HG03558 (cell line): ENCODE results near the gene CLASP1.
"Not testable (repeated sequence)": the region's sequence is repeated elsewhere in the genome, so short reads cannot be mapped to it uniquely, and the experiment has no call there.

Experiments used
- ATAC-seq: cut with Tn5 transposase; IDR thresholded peaks from one replicate; pipeline ENCODE4 v1.9.1; 2021; ENCODE audit warnings: moderate number of reproducible peaks; ENCODE audit not compliant: unreplicated experiment; ENCODE audit errors: extremely low read depth

CLASP1 gene

DNA sequence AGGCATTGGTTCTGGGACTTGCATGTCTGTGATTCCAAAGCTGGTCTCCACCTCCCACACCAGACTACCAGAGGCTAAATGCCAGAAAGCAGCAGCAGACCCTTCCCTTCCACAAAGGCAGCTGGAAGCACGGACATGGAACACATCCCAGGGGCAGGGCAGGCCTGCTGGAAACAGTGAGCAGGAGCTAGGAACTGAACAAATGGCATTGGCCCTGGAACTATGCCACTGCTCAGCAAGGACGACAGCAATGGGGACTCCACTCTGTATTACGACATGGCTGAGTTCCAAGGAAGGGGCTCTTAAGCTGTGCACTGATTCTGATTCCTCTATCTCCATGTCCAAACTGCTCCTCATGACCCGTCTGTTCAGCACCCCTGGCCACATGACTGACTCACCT lies 286.5 kb downstream of the CLASP1 start:
- no peak for ATAC-seq

DNA sequence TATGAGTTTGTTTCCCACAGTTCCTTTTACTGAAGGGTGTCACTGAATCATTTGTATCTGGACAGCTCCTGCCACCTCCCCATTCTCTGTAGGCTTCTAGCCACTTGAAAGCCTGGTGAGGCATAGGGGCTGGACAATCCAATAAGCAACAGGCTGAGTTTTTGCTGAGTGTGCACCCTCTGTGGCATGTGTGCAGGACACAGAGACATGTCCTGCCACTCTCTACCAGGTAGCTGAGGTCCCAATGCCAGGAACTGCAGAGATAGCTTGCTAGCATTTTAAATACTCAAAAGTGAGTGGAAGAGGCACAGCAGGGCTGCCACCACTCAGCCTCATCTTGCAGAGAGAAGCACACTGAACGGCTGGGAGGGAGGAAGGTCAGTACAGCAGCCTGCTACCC lies 287.0 kb downstream of the CLASP1 start:
- no peak for ATAC-seq

- no peak for ATAC-seq
Measured at GRCh38 chr2:121360566-121361300, 288.5 kb downstream of the CLASP1 start.

DNA sequence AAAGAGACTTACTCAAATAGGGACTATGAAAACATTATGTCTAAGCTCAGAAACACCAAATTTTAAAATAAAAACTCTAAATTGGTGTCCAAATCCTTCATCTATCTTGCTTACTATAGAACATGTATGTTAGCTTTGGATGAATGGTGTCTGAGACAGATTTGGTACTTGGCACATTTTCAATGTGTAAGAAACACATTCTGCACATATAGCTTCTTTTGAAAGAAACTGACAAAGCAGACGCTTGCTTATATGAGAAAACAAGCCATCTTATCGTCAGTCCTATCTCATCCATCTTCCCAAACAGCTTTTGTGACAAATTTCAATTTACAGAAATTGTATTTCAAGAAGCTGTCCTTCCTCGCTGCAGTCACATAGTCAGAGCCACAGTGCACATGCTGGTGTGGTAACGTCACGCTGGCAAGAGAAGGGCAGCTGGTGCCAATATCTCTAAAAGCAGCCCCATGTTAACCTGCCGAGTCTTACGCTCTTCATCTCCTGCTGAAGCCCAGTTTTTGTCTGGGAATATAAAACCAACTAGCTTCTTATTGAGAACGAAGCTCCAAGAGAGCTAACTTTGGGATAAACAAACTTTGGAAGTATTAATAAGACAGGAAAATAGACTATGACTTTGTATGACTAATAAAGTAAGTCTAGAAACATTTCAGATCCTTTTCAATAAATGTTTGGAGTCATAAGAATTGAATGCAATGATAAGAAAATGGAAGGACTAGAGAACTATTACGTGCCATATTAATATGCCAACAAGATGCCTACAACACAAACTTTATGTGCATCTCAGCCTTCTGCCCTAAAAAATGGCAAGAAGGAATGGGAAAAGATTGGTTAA lies 289.3 kb downstream of the CLASP1 start:
- no peak for ATAC-seq

DNA sequence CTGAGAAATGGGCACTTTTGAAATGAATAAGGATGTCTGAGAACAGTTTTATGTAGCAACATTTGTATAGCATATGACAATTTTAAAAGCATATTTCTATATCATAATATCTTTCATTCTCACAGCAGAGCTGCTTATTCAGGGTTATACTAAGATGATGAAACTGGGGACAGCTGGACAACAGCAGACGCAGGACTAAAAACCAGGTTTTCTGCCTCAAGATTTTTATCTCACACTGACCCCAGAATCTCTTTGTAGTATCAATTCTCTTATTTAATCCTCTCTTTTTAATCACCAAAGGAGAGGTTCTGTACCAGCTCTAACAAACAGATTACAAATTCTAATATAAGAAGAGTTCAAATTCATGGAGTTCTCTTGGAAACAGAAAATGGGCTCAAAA lies 290.1 kb downstream of the CLASP1 start:
- no peak for ATAC-seq

DNA sequence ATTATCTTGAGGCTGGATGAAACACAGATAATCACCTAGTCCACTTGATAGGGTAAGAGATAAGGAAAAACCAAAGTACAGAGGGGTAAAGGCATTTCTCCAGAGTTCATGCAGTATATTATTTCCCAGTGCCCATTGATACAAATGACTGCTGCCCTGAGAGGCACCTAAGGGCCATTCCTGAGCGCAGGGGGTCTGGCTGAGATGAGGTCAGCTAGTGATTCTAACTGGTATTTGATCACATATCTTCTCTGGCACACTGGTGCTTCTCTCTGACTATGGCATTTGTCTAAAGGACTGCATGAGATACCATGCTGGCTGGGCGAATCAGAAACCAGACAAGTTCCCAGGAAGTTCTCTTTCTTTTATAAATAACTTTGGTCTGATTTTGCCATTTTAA lies 291.0 kb downstream of the CLASP1 start:
- ATAC-seq: no peak

- no peak for ATAC-seq
Measured at GRCh38 chr2:121356058-121356640, 293.1 kb downstream of the CLASP1 start.

- ATAC-seq: no peak
Measured at GRCh38 chr2:121355488-121355887, 293.8 kb downstream of the CLASP1 start.

- no peak for ATAC-seq
Measured at GRCh38 chr2:121351521-121352318, 297.5 kb downstream of the CLASP1 start.

- no peak for ATAC-seq
Measured at GRCh38 chr2:121350890-121351289, 298.4 kb downstream of the CLASP1 start.

GRCh38 chr2:121350402-121350775 lies 298.9 kb downstream of the CLASP1 start:
- no peak for ATAC-seq

DNA sequence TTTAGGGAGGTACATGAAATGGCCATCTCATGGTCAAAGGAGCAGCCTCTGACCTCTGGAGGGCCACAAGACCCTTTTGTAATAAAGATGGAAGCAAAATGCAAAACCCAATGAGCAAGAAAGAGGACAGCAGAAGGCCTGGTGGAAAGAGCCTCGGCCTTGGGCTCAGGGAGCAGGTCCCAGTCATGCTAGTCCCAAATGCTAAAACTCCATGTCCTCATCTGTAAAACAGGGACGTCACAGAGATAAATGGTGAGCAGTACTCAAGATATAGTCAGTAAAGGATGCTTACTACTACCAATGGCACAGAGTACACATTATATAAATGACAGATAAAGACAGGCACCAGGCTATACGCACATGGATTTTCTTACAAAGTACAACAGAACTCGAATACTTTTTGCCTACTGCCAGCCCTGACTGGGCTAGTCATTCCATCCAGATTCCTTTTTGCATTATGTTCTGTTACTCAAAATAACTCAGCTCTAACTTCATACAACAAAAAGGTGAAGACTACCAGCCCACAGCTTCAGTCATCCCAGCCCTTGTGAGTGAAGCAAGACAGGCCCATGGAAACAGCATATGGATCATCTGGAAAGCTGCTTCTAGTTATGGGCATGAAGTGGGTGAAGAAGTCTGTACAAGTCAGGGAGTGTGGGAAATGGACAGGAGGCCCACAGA lies 299.4 kb downstream of the CLASP1 start:
- no peak for ATAC-seq

GRCh38 chr2:121348128-121348740 lies 301.0 kb downstream of the CLASP1 start:
- ATAC-seq: no peak

DNA sequence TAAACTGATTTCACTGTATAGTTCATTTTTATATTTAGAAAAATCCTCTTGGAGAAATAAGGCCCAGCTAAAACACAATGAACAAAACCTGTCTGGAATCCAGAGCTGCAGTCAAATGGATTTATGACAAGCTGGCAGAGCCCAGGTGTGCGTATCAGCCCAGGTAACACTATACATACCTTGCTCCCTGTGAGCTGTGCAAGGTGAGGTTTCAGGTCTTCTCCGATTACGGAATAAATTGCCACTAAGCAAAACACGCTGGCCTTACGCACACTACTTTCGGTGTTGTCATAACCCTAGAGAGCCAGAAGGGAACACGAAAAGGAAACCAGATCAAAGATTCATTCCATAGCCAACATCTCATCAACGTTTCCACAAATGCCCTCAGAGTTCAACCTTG lies 302.4 kb downstream of the CLASP1 start:
- ATAC-seq: no peak

DNA sequence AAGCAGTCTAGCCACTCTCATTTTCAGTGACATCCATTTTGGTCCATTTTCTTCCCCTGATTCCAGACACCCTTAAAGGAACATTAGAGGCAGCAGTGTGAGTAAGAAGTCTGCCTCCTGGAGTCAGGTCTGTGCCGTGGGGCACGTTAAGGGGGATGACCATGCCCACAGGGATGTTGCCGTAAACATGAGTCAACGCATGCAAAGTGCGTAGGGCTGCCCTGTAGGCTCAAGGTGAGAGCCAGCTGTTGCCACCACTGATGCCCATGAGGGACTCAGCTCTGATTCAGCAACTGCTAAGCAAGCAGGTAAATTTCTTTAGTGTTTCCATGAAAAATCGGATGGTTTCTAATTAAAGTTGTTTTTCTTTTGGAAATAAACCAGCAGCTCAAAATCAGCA lies 302.9 kb downstream of the CLASP1 start:
- ATAC-seq: no peak

GRCh38 chr2:121345887-121346286 lies 303.4 kb downstream of the CLASP1 start:
- no peak for ATAC-seq

DNA sequence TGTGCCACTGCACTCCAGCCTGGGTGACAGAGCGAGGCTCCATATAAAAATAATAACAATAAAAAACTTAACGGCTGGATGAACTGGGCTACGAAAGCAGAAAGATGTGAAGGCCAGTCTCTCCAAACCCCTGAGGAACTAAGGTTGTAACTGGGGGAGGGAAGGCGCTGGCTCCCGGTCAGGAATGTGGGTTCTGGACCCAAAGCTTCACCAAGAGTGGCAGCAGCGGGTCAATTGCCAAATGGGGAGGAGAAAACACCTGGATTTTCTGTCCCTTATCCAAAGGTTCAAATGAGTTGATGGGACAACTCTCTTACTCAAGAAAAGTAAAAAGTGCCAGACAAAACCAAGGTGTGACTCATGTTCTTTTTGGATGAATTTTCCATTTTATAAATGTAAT lies 304.2 kb downstream of the CLASP1 start:
- ATAC-seq: no peak

- ATAC-seq: not testable (repeated sequence)
Measured at GRCh38 chr2:121343828-121344399, 305.3 kb downstream of the CLASP1 start.

DNA sequence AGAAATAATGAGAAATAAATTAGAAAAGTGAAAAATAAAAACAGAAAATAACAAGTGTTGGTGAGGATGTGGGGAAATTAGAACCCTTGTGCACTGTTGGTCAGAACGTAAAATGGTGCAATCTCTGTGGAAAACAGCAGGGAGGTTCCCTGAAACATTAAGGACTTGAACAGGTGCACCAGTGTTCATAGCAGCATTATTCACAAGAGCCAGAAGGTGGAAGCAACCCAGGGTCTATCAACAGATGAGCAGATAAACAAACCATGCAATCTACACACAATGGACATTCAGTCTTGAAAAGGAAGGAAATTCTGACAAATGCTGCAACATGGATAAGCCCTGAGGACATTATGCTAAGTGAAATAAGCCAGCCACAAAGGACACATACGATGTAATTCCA lies 306.1 kb downstream of the CLASP1 start:
- no peak for ATAC-seq
